Large intestine (tissue), 3 donors: ENCODE results near the gene CDH13. TPM values are rescaled to one million over a fixed set of nuclear protein-coding genes. Genes with fewer than 3 reads are reported as not detected.
A peak's percentile ranks its signal among the peaks of the same experiment; 100 is the strongest.

Experiments used
- DNase-seq, 2 donors: peaks; one replicate each; pipeline versions ENCODE4 v3.0.0 to v3.0.0-alpha.2; 2013
- H3K27ac ChIP-seq: one replicate; pipeline ENCODE4 v1.5.1; 2013; ENCODE audit warnings: low read length
- H3K27me3 ChIP-seq: 2 replicates; pipeline ENCODE4 v1.6.1; 2013; ENCODE audit warnings: low read length; ENCODE audit not compliant: control insufficient read depth, insufficient read depth
- H3K36me3 ChIP-seq: 2 replicates; pipeline ENCODE4 v1.6.1; 2013; ENCODE audit warnings: low read length; ENCODE audit not compliant: control insufficient read depth, insufficient read depth
- H3K4me1 ChIP-seq: one replicate; pipeline ENCODE4 v1.6.1; 2013; ENCODE audit warnings: low read length; ENCODE audit not compliant: control insufficient read depth, insufficient read depth
- H3K4me3 ChIP-seq: one replicate; pipeline ENCODE4 v1.5.1; 2013; ENCODE audit warnings: low read length
- H3K9me3 ChIP-seq: one replicate; pipeline ENCODE4 v1.6.1; 2013; ENCODE audit warnings: mild to moderate bottlenecking, low read depth, low read length, moderate library complexity; ENCODE audit not compliant: control insufficient read depth
- WGBS: methylation state at CpG from one replicate; pipeline ENCODE4 v1.1.5; 2013; ENCODE audit warnings: low lambda C conversion rate; ENCODE audit not compliant: insufficient coverage; 5-methylcytosine and 5-hydroxymethylcytosine counted together
- polyA plus RNA-seq: library from polyadenylated mRNA; unstranded; fragments of 120-200 nt; gene quantifications from one replicate; pipeline ENCODE4 v1.2.1, GENCODE V29; 2013

The CDH13 gene
- polyA plus RNA-seq, 1 donor: 17.1 TPM

- H3K4me3 ChIP-seq: no peak overlapping the region
- DNase-seq: no peak
- no peaks in the 10 kb centered on the region for H3K4me1 ChIP-seq
- no peaks in the 10 kb centered on the region for H3K36me3 ChIP-seq
- no peaks in the 10 kb centered on the region for H3K27me3 ChIP-seq
- no peaks in the 10 kb centered on the region for H3K9me3 ChIP-seq
- no peak overlapping the region for H3K27ac ChIP-seq
- WGBS: no CpG with 5 or more reads among the region's 1 CpG
These were observed 146.2 kb downstream of the CDH13 start for GRCh38 chr16:82773018-82773417.

- Histone ChIP-seq H3K4me1 (peaks cover 2% of the 10 kb centered on the region), H3K27me3 (no peaks in the 10 kb centered on the region), H3K4me3 (no peak overlapping the region), H3K36me3 (no peaks in the 10 kb centered on the region), H3K9me3 (no peaks in the 10 kb centered on the region), H3K27ac (no peak overlapping the region)
- WGBS: 90% methylated on average over 2 of the region's 5 CpGs
- DNase-seq: no peak
These were observed 149.8 kb downstream of the CDH13 start for GRCh38 chr16:82776470-82777146.

- no peaks in the 10 kb centered on the region for H3K27me3 ChIP-seq
- no peaks in the 10 kb centered on the region for H3K36me3 ChIP-seq
- H3K27ac ChIP-seq: no peak overlapping the region
- H3K4me3 ChIP-seq: no peak overlapping the region
- H3K4me1 ChIP-seq: peaks cover 10% of the 10 kb centered on the region
- H3K9me3 ChIP-seq: no peaks in the 10 kb centered on the region
- peak; percentile 35 to 79 for DNase-seq
- no CpG with 5 or more reads among the region's 11 CpGs for WGBS
These were observed 156.0 kb downstream of the CDH13 start for GRCh38 chr16:82782715-82783251.

GRCh38 chr16:82783933-82784572 is 157.3 kb downstream of the CDH13 start:
- DNase-seq: no peak
- Histone ChIP-seq H3K4me3 (no peak overlapping the region), H3K36me3 (no peaks in the 10 kb centered on the region), H3K4me1 (peaks cover 8% of the 10 kb centered on the region), H3K9me3 (no peaks in the 10 kb centered on the region), H3K27me3 (no peaks in the 10 kb centered on the region), H3K27ac (no peak overlapping the region)
- WGBS: no CpG with 5 or more reads among the region's 8 CpGs

GRCh38 chr16:82784573-82784968 is 157.8 kb downstream of the CDH13 start:
- no CpG with 5 or more reads among the region's 3 CpGs for WGBS
- no peak overlapping the region for H3K27ac ChIP-seq
- peaks cover 8% of the 10 kb centered on the region for H3K4me1 ChIP-seq
- no peak overlapping the region for H3K4me3 ChIP-seq
- H3K36me3 ChIP-seq: no peaks in the 10 kb centered on the region
- no peaks in the 10 kb centered on the region for H3K27me3 ChIP-seq
- no peaks in the 10 kb centered on the region for H3K9me3 ChIP-seq
- DNase-seq: no peak

GRCh38 chr16:82788225-82788624 is 161.5 kb downstream of the CDH13 start:
- H3K27me3 ChIP-seq: no peaks in the 10 kb centered on the region
- DNase-seq: no peak
- peaks cover 2% of the 10 kb centered on the region for H3K4me1 ChIP-seq
- no peaks in the 10 kb centered on the region for H3K36me3 ChIP-seq
- no peak overlapping the region for H3K27ac ChIP-seq
- H3K9me3 ChIP-seq: no peaks in the 10 kb centered on the region
- WGBS: no CpG with 5 or more reads among the region's 7 CpGs
- H3K4me3 ChIP-seq: no peak overlapping the region

GRCh38 chr16:82788919-82789318 is 162.2 kb downstream of the CDH13 start:
- H3K4me1 ChIP-seq: no peaks in the 10 kb centered on the region
- no peaks in the 10 kb centered on the region for H3K27me3 ChIP-seq
- DNase-seq: no peak
- H3K36me3 ChIP-seq: no peaks in the 10 kb centered on the region
- H3K4me3 ChIP-seq: no peak overlapping the region
- no peak overlapping the region for H3K27ac ChIP-seq
- WGBS: 80% methylated on average over 2 of the region's 4 CpGs
- no peaks in the 10 kb centered on the region for H3K9me3 ChIP-seq

GRCh38 chr16:82792693-82793092 is 165.9 kb downstream of the CDH13 start:
- no CpG with 5 or more reads among the region's 6 CpGs for WGBS
- no peaks in the 10 kb centered on the region for H3K36me3 ChIP-seq
- H3K9me3 ChIP-seq: no peaks in the 10 kb centered on the region
- H3K4me3 ChIP-seq: no peak overlapping the region
- no peak for DNase-seq
- H3K27ac ChIP-seq: no peak overlapping the region
- H3K27me3 ChIP-seq: no peaks in the 10 kb centered on the region
- no peaks in the 10 kb centered on the region for H3K4me1 ChIP-seq

GRCh38 chr16:82793528-82794245 is 166.9 kb downstream of the CDH13 start:
- no peaks in the 10 kb centered on the region for H3K36me3 ChIP-seq
- no peak overlapping the region for H3K27ac ChIP-seq
- no peaks in the 10 kb centered on the region for H3K27me3 ChIP-seq

GRCh38 chr16:82796047-82796446 is 169.3 kb downstream of the CDH13 start:
- H3K9me3 ChIP-seq: no peaks in the 10 kb centered on the region
- WGBS: no CpG with 5 or more reads among the region's 3 CpGs
- H3K4me1 ChIP-seq: no peaks in the 10 kb centered on the region
- DNase-seq: no peak
- H3K4me3 ChIP-seq: no peak overlapping the region
- no peaks in the 10 kb centered on the region for H3K36me3 ChIP-seq
- H3K27me3 ChIP-seq: no peaks in the 10 kb centered on the region
- no peak overlapping the region for H3K27ac ChIP-seq

More at GRCh38 chr16:82793528-82794245, 166.9 kb downstream of the CDH13 start:
- Histone ChIP-seq H3K4me3 (no peak overlapping the region), H3K9me3 (no peaks in the 10 kb centered on the region), H3K4me1 (no peaks in the 10 kb centered on the region)
- WGBS: 85% methylated on average over 2 of the region's 10 CpGs
- no peak for DNase-seq
